HTERT RPE-1 (cell line): ENCODE data around the gene SKP2.
"Not testable (repeated sequence)": the region's sequence is repeated elsewhere in the genome, so short reads cannot be mapped to it uniquely, and the experiment has no call there.

Source experiments
- in situ Hi-C: fragments of 300-500 bp; cut with MboI; formaldehyde crosslinking; loops from 4 replicates; pipeline ENCODE4 v1.14.3; 2020; ENCODE audit warnings: low sequenced_read_pairs

SKP2 gene

DNA sequence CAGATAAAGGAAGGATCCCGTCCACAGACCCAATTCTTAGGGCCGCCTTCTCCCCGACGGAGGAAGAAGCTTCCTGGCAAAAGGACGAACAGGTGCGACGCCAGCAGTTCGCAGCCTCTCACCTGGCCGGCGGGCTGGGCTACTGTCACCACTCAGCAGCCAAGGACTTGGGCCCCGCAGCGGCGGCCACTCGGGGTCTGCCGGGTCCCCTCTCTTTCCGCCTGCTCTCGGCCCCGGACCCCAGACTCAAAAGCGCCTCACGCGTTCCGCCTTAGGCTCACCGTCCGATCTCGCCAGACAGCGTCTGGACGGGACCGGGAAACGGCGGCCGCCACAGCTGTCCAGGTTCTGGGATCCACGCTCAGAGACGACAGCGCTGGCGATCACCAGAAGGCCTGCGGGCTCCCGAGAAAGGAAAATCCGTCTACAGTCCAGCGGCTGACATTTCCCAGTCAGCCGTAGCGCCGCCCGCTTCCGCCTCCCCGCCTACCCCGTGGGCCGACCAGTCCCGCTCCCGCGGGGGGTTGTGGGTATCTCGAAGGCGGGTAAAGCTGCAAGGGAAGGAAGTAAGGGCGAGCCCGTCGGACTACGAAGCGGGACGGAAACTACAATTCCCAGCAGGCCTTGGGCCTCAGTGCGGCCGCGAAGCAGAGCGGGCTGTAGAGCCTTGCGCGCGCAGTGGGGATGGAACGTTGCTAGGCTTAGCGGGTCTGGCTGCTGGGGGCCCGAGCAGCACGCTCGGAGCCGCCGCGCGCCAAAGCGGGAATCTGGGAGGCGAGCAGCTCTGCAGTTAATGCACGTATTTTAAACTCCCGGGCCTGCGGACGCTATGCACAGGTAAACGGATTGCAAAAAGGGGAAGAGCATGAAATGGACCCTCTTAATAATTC, at the start of gene SKP2, which contains the start of gene LMBRD2:
SKP2 (plus strand) TSS at position 678 of the 890 bp plus-strand sequence; CDS start at position 830, 152 bp downstream.
LMBRD2 (minus strand) TSS at position 454 of the 890 bp plus-strand sequence. CDS start 8,538 bp downstream, outside the sequence.
- in situ Hi-C loops, result no loop called here

DNA sequence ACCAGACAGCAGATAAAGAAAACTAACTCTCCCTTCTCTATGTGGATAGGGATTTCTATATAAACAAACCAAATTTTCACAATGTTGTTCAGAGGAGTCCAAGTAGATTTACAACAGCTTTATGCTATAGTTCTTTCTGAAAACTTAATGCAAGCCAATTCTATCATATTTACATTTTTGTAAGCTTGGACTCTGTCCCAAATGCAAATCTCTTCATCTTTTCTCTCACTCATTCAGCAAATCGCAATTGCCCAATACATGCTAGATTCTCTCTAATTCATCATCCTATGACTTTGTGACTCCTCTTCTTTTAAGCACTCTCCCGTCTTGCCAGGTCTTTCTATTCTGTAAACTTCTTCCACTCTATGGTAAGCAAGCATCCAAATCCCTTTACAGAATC, 46.1 kb upstream of the SKP2 start:
- in situ Hi-C loops, result no loop called here

DNA sequence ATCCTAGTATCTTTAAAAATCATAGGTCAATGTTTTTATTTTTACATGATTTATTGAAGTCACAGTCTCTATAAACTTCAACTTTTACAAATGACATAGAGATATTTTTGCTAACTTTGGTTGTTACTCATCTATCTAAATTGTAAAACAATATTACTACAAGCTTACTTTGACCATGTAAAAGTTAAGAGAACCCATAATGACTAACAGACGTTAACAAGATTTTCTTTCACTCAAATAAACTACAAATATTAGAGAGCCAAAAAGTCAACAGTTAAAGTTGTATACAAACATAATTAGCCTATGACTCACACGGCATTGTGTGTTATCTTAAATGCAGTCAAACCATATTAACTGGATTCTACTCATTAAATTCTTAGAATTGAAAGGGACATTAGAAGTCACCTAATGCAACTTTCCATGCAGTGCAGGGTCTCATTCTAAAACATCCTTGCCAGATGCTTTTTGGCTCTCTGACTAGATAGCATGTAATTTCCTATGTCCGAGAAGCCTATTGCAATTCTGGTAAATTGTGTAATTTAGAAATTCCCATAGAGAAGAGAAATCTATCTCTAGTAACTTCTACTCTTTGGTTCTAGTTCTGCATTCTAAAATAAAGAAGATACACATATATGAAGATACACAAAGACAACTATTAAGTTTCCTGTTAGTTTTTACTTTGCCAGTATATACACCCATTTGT, 43.0 kb upstream of the SKP2 start:
- in situ Hi-C loops, result no loop called here

DNA sequence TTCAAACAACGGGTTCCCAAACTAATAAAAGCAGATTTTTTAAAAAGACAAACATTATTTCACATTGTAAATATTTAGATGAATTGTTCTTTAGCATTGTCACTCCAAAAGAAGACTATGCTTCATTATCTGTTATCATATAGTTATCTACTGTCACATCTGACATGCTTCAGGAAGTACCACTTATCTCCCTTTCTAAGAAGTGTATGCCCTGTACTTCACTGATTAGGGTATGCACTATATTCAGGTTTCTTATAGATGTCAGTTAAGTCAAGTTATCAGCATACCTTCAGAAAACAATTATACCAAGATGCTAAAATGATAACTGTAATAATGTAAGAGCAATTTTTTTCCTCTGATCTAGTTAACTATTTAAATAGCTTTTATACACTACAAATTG, 40.7 kb upstream of the SKP2 start:
- in situ Hi-C loops, result no loop called here

DNA sequence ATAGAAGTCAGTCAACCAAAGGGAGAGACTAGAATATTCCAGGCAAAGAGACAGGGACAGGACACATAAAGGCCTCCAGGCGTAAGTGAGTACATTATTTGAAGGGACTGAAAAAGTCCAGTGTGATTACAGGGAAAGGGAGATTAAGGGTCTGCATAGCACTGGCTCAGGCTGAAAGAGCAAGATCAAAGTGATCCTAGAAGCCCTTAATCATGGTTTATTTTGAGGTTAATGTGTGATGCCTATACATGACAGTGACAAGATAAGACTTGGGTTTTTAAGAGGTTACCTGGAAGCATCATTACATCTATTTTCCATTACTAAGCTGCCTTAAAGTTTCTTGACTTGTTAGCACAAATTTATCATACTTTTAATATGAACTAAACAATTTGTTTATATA, 26.0 kb upstream of the SKP2 start:
- in situ Hi-C loops, result no loop called here

DNA sequence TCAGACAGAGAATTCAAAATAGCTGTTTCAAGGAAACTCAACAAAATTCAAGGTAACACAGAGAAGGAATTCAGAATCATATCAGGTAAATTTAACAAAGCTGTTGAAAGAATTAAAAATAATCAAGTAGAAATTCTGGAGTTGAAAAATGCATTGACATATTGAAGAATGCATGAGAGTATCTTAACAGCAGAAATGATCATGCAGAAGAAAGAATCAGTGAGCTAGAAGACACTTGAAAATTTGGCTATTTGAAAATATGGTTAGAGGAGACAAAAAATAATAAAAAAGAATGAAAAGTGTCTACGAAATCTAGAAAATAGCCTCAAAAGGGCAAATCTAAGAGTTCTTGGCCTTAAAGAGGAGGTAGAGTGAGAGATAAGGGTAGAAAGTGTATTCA, 23.1 kb upstream of the SKP2 start:
- in situ Hi-C loops, result no loop called here

DNA sequence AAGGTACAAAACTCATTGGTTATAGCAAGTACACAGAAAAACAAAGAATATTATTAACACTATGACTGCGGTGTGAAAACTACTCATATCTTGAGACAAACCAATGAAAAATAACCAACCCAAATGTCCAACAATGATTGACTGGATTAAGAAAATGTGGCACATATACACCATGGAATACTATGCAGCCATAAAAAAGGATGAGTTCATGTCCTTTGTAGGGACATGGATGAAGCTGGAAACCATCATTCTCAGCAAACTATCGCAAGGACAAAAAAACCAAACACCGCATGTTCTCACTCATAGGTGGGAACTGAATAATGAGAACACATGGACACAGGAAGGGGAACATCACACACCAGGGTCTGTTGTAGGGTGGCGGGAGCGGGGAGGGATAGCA, 22.2 kb upstream of the SKP2 start:
- in situ Hi-C loops, result not testable (repeated sequence)

DNA sequence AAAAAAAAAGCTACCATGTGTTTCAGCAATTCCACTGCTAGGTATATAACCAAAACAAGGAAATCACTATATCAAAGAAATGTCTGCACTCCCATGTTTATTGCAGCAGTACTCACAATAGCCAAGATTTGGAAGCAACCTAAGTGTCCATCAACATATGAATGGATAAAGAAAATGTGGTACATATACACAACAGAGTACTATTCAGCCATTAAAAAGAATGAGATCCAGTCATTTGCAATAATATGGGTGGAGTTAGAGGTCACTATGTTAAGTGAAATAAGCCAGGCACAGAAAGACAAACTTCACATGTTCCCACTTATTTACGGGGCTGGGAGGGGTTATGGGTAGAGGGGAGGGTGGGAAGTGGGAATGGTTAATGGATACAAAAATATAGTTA, 18.9 kb upstream of the SKP2 start:
- in situ Hi-C loops, result not testable (repeated sequence)

DNA sequence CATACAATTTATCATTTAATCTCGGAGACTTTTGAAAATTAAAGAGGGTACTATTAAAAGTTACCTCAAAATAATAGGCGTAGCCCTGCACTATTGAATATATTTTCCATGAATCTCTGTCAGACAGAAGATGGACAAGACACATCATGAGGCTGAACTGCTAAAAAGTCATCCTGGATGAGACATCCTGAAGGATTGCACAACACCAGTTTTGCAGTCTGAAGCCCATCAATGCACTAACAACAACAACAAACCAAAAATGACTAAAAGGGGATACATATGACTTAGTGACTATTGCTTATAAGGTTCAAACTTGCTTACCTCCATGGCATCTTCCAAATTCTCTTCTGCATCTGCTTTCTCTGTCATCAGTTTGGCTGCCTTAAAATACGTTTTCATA, 15.9 kb upstream of the SKP2 start:
- in situ Hi-C loops, result no loop called here

DNA sequence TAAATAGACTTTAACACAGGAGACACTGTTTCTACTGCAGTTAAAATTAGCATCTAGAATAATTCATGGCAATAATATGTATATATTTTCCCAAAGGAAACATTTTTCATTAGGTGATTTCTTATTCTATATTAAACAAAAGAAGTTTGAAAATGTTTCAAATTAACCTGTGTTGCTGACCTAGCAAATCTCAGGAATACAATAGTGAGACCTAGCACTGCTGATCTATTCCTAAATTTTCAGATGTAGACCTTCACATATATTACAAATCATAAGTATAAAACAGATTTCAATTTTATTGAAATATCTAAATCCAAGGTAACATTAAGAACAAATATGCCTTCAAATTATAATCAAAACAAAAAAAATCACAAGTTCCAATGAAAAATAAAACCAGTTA, 15.3 kb upstream of the SKP2 start:
- in situ Hi-C loops, result no loop called here

DNA sequence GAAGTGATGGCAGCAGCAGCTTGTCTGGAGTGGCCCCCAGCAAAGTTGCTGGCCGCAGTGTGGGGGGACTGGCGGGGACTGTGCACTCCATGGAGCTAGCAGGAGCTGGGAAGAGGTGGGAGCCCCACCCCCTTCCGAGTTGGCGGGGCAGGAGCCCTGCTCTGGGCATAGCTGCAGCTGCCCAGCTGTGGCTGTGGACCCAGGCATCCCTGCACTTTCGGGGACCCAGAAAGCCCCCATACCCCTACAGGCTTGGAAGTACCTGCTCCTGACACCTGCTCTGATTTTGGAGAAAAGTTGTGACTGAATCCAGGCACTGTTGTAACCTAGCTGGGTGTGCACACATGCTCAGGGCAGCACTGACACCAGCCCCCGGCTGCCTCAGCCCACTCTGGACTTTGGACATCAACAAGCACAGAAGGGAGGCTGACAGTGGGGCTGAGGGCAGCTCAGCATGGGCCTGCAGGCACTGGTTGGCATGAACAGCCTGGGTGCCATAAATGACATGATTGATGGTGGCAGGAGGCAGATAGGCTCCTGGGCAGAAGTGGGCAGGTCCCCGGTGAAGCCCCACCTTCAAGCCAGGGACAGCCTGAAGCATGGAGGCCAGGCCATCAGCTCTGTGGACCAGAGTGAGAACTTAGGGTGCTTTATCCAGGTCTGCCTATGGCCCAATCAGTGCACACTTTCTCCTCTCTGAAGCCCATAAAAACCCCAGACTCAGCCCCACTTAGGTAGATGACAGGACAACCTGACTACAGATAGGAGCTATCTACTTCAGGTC, 12.8 kb upstream of the SKP2 start:
- in situ Hi-C loops, result no loop called here

DNA sequence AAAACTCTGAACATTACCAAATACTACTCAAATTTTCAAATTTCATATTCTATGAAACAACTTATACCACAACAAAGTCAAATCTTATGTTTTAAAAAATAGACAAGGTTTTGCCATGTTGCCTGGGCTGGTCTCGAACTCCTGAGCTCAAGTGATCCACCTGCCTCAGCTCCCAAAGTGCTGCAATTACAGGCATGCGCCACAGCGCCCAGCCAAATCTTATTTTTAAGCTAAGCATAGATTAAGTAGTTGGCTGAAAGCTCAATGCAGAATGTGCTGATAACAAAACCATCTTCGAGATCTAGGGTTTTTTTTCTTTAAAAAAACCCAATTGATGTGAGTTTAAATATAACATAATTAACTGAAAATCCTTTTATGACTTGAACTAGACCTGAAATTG, 6.6 kb upstream of the SKP2 start:
- in situ Hi-C loops, result no loop called here

DNA sequence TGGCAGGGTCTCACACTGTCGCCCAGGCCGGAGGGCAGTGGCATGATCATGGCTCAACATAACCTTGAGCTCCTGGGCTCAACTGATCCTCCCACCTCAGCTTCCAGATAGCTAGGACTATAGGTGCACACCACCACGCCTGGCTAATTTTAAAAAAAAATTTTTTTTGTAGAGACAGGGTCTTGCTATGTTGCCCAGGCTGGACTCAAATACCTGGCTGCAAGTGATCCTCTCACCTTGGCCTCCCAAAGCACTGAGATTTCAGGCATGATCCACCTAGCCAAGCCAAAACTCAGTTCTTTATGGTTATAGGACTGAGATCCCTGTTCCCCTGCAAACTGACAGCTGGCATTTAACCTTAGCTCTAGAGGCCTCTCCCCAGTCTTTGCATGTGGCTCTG, 5.5 kb upstream of the SKP2 start:
- in situ Hi-C loops, result no loop called here

DNA sequence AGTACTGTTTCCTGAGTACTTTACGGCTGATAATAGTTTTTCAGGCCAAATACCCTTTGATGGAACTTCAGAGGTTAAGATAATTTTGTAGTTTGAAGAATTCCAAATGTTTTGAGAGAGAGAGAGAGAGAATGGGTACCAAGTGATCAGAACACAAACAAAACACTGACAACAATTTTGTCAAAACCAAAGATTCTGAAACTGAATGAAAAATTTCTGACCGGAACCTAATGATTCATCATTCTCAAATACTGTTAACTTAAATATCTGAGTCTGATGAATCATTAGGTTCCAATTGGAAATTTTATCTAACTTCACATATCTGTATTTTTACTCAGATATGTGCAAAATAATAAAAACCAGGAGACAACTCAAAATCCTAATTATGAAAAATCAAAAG, 4.2 kb upstream of the SKP2 start:
- in situ Hi-C loops, result no loop called here

DNA sequence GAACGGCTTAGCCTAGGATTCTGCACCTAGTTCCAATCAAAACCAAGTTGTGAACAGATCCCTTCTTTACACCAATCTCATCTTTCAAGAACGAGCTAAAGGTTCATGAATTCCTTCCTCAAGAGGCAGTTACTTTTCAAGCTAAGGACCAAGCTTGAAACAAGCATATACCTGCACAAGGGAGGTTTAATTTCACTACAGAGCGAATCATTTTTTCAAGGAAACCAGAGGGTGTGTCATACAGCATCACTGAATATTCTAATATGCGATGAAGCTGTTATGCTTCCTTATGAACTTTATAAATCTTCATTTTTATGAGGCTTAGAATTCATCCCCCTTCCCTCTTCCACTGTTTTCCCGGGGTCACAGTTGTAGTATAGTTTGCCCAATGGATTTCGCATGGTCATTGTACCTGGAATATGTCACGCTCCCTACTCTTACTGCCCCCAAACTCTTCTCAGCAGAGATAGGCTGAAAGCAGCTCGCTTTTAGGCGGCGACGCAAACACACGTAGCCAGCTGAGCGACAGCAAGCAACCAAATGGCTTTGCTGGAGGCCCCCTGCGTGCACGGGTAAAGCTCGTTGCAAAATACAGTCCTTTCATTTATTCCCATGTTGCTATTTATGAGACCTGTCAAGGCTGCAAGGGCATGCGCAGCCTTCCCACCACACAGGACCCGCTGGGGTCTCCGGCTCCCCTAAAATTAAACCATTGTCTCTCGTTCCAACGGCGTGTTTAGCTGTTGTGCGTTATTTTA, 1.1 kb upstream of the SKP2 start:
- in situ Hi-C loops, result no loop called here

DNA sequence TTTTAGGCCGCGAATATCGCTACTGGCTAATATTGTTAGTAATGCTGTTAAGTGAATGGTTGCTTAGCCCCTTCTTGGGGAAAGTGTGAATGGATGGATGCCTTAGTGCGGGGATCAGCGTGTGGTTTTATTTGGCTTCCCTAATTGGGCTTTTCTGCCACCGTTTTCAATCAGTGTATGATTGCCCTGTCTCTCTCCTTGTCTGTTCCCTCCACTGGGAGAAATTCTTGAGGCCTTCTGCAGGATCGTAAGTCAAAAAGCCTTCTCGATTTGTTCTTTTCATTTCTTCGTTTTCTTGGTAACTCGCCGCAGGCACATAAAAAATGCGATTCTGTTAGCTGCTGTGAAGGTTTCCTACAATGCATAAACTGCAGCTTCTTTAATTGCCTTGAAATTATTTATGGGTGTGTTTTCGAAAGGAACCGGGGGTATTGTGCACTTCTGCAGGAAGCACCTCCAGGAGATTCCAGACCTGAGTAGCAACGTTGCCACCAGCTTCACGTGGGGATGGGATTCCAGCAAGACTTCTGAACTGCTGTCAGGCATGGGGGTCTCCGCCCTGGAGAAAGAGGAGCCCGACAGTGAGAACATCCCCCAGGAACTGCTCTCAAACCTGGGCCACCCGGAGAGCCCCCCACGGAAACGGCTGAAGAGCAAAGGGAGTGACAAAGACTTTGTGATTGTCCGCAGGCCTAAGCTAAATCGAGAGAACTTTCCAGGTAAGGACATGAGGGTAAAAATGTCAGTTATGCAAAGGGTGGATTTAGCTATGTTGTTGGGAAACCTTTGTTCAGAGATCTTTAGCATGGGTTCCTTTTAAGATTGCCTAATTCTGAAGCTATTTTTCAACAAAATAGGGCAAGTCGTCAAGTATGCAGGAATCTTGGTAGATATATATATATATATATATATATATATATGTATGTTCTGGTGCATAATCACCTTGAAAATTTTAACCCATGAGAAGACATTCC, 700 bp downstream of the SKP2 start:
- in situ Hi-C loops, result no loop called here

DNA sequence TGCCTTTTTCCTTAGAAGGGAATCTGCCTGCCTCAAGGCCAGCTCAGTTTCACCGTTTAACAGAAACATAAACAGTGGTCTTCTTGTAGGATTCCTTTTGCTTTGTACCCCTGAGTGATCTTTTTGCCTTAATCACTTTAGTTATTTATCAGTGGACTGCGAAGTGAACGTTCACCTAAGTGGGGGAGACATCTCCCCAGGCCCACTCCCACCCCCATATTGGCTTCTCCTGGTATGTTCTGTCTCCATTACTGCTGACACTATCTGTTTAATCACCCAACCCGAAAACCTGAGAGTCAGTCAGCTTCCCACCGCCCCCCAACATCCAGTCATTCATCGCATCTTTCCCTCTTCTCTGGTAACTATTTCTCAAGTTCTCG, 1.4 kb downstream of the SKP2 start:
- in situ Hi-C loops, result no loop called here

DNA sequence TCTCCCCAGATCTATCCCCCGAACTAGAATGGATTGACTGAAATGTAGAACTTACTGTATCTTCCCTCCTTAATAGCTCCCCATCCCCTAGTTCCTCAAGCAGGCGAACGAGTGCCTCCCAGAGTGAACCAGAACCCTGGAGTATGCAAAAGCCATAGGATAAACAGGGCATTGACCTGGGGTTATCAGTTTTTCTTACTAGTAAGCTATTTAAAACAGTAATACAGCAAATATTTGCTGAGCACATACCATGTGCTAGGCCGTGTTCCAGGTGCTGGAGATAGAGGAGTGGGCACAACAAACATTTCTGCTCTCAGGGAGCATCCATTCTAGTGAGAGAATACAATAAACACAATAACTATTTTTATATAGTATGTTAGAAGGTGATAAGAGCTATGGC, 1.8 kb downstream of the SKP2 start:
- in situ Hi-C loops, result no loop called here

DNA sequence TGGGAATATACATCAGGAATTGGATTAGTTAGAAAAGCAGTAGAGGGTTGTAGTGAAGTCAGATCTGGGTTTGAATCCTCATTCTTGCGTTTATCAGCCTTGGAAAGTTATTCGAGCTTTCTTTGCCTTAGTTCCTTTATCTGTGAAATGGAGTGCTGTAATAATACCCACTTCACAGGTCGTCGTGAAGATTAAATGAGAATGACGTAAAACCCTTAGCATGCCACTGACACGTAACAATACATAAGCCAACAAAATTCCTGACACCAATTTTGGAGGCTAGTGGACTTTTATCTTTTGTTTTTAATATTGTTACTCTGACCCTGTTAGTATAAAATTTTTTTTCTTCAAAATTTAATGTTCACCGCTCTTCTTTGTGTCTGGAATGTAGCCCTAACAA, 3.4 kb downstream of the SKP2 start:
- in situ Hi-C loops, result no loop called here
